Mesendoderm (in vitro differentiated cells): ENCODE data around the gene RAB31.

Experiments used
- DNase-seq: peaks from one replicate; pipeline ENCODE4 v3.0.0; 2013
- H2AK5ac ChIP-seq: 2 replicates; pipeline ENCODE4 v1.6.1; 2013; ENCODE audit warnings: low read length, inconsistent platforms
- H2BK120ac ChIP-seq: 2 replicates; pipeline ENCODE4 v1.6.1; 2013; ENCODE audit warnings: low read depth, mild to moderate bottlenecking, low read length, moderate library complexity, mixed read lengths
- H2BK15ac ChIP-seq: replicated peaks from 2 replicates; pipeline ENCODE4 v1.6.1; 2013; ENCODE audit warnings: low read depth, mild to moderate bottlenecking, moderate library complexity
- H2BK5ac ChIP-seq: 2 replicates; pipeline ENCODE4 v1.6.1; 2013; ENCODE audit warnings: low read length, inconsistent platforms
- H3K18ac ChIP-seq: 2 replicates; pipeline ENCODE4 v1.6.1; 2013; ENCODE audit warnings: mild to moderate bottlenecking, low read length, mixed read lengths
- H3K23ac ChIP-seq: one replicate; pipeline ENCODE4 v1.6.1; 2013; ENCODE audit warnings: low read length
- H3K27ac ChIP-seq: 2 replicates; pipeline ENCODE4 v1.5.1; 2013; ENCODE audit warnings: low read depth, mild to moderate bottlenecking, inconsistent platforms, low read length, moderate library complexity
- H3K27me3 ChIP-seq: 2 replicates; pipeline ENCODE4 v1.6.1; 2013; ENCODE audit warnings: low read length, control low read depth, mild to moderate bottlenecking, inconsistent platforms; ENCODE audit not compliant: insufficient read depth, poor library complexity
- H3K36me3 ChIP-seq: 2 replicates; pipeline ENCODE4 v1.6.1; 2013; ENCODE audit warnings: low read length, inconsistent platforms; ENCODE audit not compliant: control insufficient read depth, insufficient read depth
- H3K4ac ChIP-seq: one replicate; pipeline ENCODE4 v1.6.1; 2013; ENCODE audit warnings: low read depth, mild to moderate bottlenecking, low read length, moderate library complexity
- H3K4me1 ChIP-seq: 2 replicates; pipeline ENCODE4 v1.6.1; 2013; ENCODE audit warnings: low read depth, low read length, inconsistent platforms; ENCODE audit not compliant: control insufficient read depth
- H3K4me2 ChIP-seq: 2 replicates; pipeline ENCODE4 v1.6.1; 2013; ENCODE audit warnings: low read length
- H3K4me3 ChIP-seq: 2 replicates; pipeline ENCODE4 v1.5.1; 2013; ENCODE audit warnings: mild to moderate bottlenecking, low read length
- H3K56ac ChIP-seq: one replicate; pipeline ENCODE4 v1.6.1; 2013; ENCODE audit warnings: low read length
- H3K79me1 ChIP-seq: 2 replicates; pipeline ENCODE4 v1.6.1; 2013; ENCODE audit warnings: low read length, inconsistent platforms
- H3K79me2 ChIP-seq: 2 replicates; pipeline ENCODE4 v1.6.1; 2013; ENCODE audit warnings: mild to moderate bottlenecking, low read length; ENCODE audit not compliant: control insufficient read depth, insufficient read depth
- H3K9ac ChIP-seq: 2 replicates; pipeline ENCODE4 v1.6.1; 2013; ENCODE audit warnings: low read length, inconsistent platforms
- H4K5ac ChIP-seq: one replicate; pipeline ENCODE4 v1.6.1; 2013; ENCODE audit warnings: low read length
- H4K8ac ChIP-seq: one replicate; pipeline ENCODE4 v1.6.1; 2013; ENCODE audit warnings: low read depth, mild to moderate bottlenecking, control low read depth, low read length, moderate library complexity
- WGBS: extraction: QIAGEN DNeasy Blood & Tissue Kit; methylation state at CpG from one replicate; pipeline ENCODE4 v1.1.7; 2013; ENCODE audit warnings: low lambda C conversion rate, missing lambda C conversion rate; ENCODE audit not compliant: insufficient coverage; ENCODE audit errors: extremely low coverage; 5-methylcytosine and 5-hydroxymethylcytosine counted together

The RAB31 gene

GRCh38 chr18:9870431-9871008, 162.4 kb downstream of the RAB31 start:
- no peak overlapping the region for H3K4ac ChIP-seq
- H3K79me2 ChIP-seq: no peaks in the 10 kb centered on the region
- H3K4me1 ChIP-seq: peaks cover 19% of the 10 kb centered on the region
- peak overlapping the region; percentile 77 for H3K56ac ChIP-seq
- H3K4me2 ChIP-seq: no peak overlapping the region
- H2BK120ac ChIP-seq: no peak overlapping the region
- H2AK5ac ChIP-seq: peak overlapping the region; percentile 10
- peak overlapping the region; percentile 22 for H3K9ac ChIP-seq
- H3K27me3 ChIP-seq: no peaks in the 10 kb centered on the region
- H3K18ac ChIP-seq: peak overlapping the region; percentile 25
- H4K8ac ChIP-seq: no peak overlapping the region
- no CpG with 5 or more reads among the region's 4 CpGs for WGBS
- H4K5ac ChIP-seq: peak overlapping the region; percentile 89
- H3K79me1 ChIP-seq: no peaks in the 10 kb centered on the region
- peak; percentile 28 for DNase-seq
- no peak overlapping the region for H3K4me3 ChIP-seq
- no peak overlapping the region for H3K23ac ChIP-seq
- H2BK5ac ChIP-seq: peak overlapping the region; percentile 22
- H3K27ac ChIP-seq: no peak overlapping the region
- no peak overlapping the region for H2BK15ac ChIP-seq
- H3K36me3 ChIP-seq: no peaks in the 10 kb centered on the region

GRCh38 chr18:9871244-9871746, 163.2 kb downstream of the RAB31 start:
- Histone ChIP-seq H3K79me1 (no peaks in the 10 kb centered on the region), H3K27me3 (no peaks in the 10 kb centered on the region), H3K4ac (no peak overlapping the region), H2BK5ac (peak overlapping the region; percentile 42), H4K5ac (no peak overlapping the region), H2AK5ac (peak overlapping the region; percentile 70), H4K8ac (no peak overlapping the region), H3K4me1 (peaks cover 19% of the 10 kb centered on the region), H2BK120ac (no peak overlapping the region), H3K18ac (no peak overlapping the region), H3K23ac (no peak overlapping the region), H3K36me3 (no peaks in the 10 kb centered on the region), H3K79me2 (no peaks in the 10 kb centered on the region), H3K56ac (no peak overlapping the region), H3K9ac (no peak overlapping the region), H2BK15ac (no peak overlapping the region), H3K27ac (no peak overlapping the region), H3K4me3 (no peak overlapping the region), H3K4me2 (no peak overlapping the region)
- no CpG with 5 or more reads among the region's 6 CpGs for WGBS
- no peak for DNase-seq

GRCh38 chr18:9872823-9873222, 164.7 kb downstream of the RAB31 start:
- no peak overlapping the region for H4K5ac ChIP-seq
- peaks cover 23% of the 10 kb centered on the region for H3K4me1 ChIP-seq
- no peaks in the 10 kb centered on the region for H3K79me1 ChIP-seq
- no peaks in the 10 kb centered on the region for H3K36me3 ChIP-seq
- no peak overlapping the region for H3K56ac ChIP-seq
- H3K4me3 ChIP-seq: no peak overlapping the region
- H3K18ac ChIP-seq: no peak overlapping the region
- no peaks in the 10 kb centered on the region for H3K27me3 ChIP-seq
- no peak overlapping the region for H3K9ac ChIP-seq
- H2BK15ac ChIP-seq: no peak overlapping the region
- no peaks in the 10 kb centered on the region for H3K79me2 ChIP-seq
- H3K27ac ChIP-seq: no peak overlapping the region
- no peak overlapping the region for H3K23ac ChIP-seq
- H3K4ac ChIP-seq: no peak overlapping the region
- no peak overlapping the region for H2AK5ac ChIP-seq
- H3K4me2 ChIP-seq: no peak overlapping the region
- H2BK5ac ChIP-seq: no peak overlapping the region
- no peak overlapping the region for H2BK120ac ChIP-seq
- no peak overlapping the region for H4K8ac ChIP-seq
- no peak for DNase-seq

GRCh38 chr18:9874728-9875127, 166.6 kb downstream of the RAB31 start:
- Histone ChIP-seq H3K18ac (no peak overlapping the region), H3K4me1 (peaks cover 15% of the 10 kb centered on the region), H3K56ac (no peak overlapping the region), H2BK15ac (no peak overlapping the region), H3K4ac (no peak overlapping the region), H2BK5ac (no peak overlapping the region), H3K4me2 (no peak overlapping the region), H3K79me2 (no peaks in the 10 kb centered on the region), H2BK120ac (no peak overlapping the region), H4K5ac (no peak overlapping the region), H2AK5ac (no peak overlapping the region), H4K8ac (no peak overlapping the region), H3K4me3 (no peak overlapping the region), H3K23ac (no peak overlapping the region), H3K9ac (no peak overlapping the region), H3K36me3 (no peaks in the 10 kb centered on the region), H3K27me3 (no peaks in the 10 kb centered on the region), H3K27ac (no peak overlapping the region), H3K79me1 (no peaks in the 10 kb centered on the region)
- DNase-seq: no peak
- WGBS: no CpG with 5 or more reads among the region's 1 CpG

- no peak for DNase-seq
- peak overlapping the region; percentile 10 for H3K56ac ChIP-seq
- H4K5ac ChIP-seq: no peak overlapping the region
- peak overlapping the region; percentile 59 for H2AK5ac ChIP-seq
- no peak overlapping the region for H3K23ac ChIP-seq
- no CpG with 5 or more reads among the region's 2 CpGs for WGBS
- H3K27ac ChIP-seq: peak overlapping the region; percentile 32
- no peak overlapping the region for H2BK120ac ChIP-seq
- H3K4me1 ChIP-seq: peaks cover 4% of the 10 kb centered on the region
- H3K4me3 ChIP-seq: no peak overlapping the region
- H2BK15ac ChIP-seq: peak overlapping the region; percentile 36
- no peak overlapping the region for H3K4ac ChIP-seq
- no peak overlapping the region for H4K8ac ChIP-seq
- H3K79me1 ChIP-seq: no peaks in the 10 kb centered on the region
- H3K18ac ChIP-seq: peak overlapping the region; percentile 68
- no peak overlapping the region for H3K4me2 ChIP-seq
- no peak overlapping the region for H3K9ac ChIP-seq
- no peaks in the 10 kb centered on the region for H3K79me2 ChIP-seq
- peak overlapping the region; percentile 31 for H2BK5ac ChIP-seq
- H3K36me3 ChIP-seq: no peaks in the 10 kb centered on the region
- H3K27me3 ChIP-seq: no peaks in the 10 kb centered on the region
Observed at GRCh38 chr18:9876212-9876866, 168.2 kb downstream of the RAB31 start.
